ENCODE measurements around the gene PNP. TPM values are rescaled to one million over a fixed set of nuclear protein-coding genes. Genes with fewer than 3 reads are reported as not detected.
"Not testable (repeated sequence)": the region's sequence is repeated elsewhere in the genome, so short reads cannot be mapped to it uniquely, and the experiment has no call there.

The PNP gene
- total RNA-seq, 1 experiment from 2014 or later = 87.5 TPM

- no peak overlapping the region for H4K8ac ChIP-seq (replicated peaks; ENCODE audit: insufficient read length, low read depth, low read length)
- DNase-seq = no peak
- no peaks in the 10 kb centered on the region for H3K79me1 ChIP-seq (ENCODE audit: insufficient read depth, low read depth, low read length, poor library complexity, severe bottlenecking)
- Mint-ChIP-seq H3K27me3 (ENCODE audit: low read depth) (0 out of 2 replicates have a peak, but pooled peaks cover 1% of the 10 kb centered on the region), H3K4me3 (no peak overlapping the region), H3K4me1 (peaks cover 9 to 10% of the 10 kb centered on the region in 2 experiments), H3K36me3 (ENCODE audit: insufficient read depth in 1 of 3, low read depth in 3 of 3) (peaks cover 6 to 7% (median 6%) of the 10 kb centered on the region in 3 experiments; a peak in 3 of 7 replicates), H3K27ac (no peak overlapping the region), H3K9me3 (peaks cover 0 to 4% of the 10 kb centered on the region in 2 experiments; a peak in 2 of 5 replicates)
- no peaks in the 10 kb centered on the region for H4K20me1 ChIP-seq (ENCODE audit: control insufficient read depth, insufficient read depth, insufficient read length)
- H3K14ac ChIP-seq (ENCODE audit: insufficient read depth, low read length) = no peak overlapping the region
- no peak overlapping the region for H3K18ac ChIP-seq (ENCODE audit: insufficient read length, low read depth, low read length)
- no peak overlapping the region for H3T11ph ChIP-seq (ENCODE audit: low read length)
- H2AFZ ChIP-seq (ENCODE audit: low read length) = no peak overlapping the region
- no peak overlapping the region for H3K27ac ChIP-seq (ENCODE audit: insufficient read length, low read depth, low read length)
- no peaks in the 10 kb centered on the region; the same call in 1 of the 2 replicates for H3K79me2 ChIP-seq (ENCODE audit: insufficient read depth, low read length)
- H2BK15ac ChIP-seq (ENCODE audit: low read depth, low read length) = no peak overlapping the region
- H4K5ac ChIP-seq (ENCODE audit: insufficient read length, low read depth, low read length) = no peak overlapping the region
- no peak for TF ChIP-seq CTCF (conservative IDR thresholded peaks at IDR 0.05)
- H2AK5ac ChIP-seq (ENCODE audit: insufficient read length, low read length) = no peak overlapping the region
- H3K4me1 ChIP-seq (ENCODE audit: insufficient read depth, low read length) = no peaks in the 10 kb centered on the region
- no CpG with 5 or more reads among the region's 2 CpGs for WGBS (ENCODE audit: extremely low coverage, insufficient read length, low lambda C conversion rate)
- no peak overlapping the region for H3K4ac ChIP-seq (ENCODE audit: low read depth, low read length)
- H3K56ac ChIP-seq (ENCODE audit: insufficient read length, low read depth, low read length) = no peak overlapping the region
- H2BK20ac ChIP-seq (ENCODE audit: low read depth, low read length, poor library complexity, severe bottlenecking) = no peak overlapping the region
- no peak overlapping the region for H3K23ac ChIP-seq (ENCODE audit: insufficient read length, low read depth, low read length)
- no peaks in the 10 kb centered on the region for H3K9me3 ChIP-seq (ENCODE audit: control insufficient read depth, low read depth, low read length)
- no peaks in the 10 kb centered on the region for H3K23me2 ChIP-seq (ENCODE audit: insufficient read length, low read depth, low read length, poor library complexity, severe bottlenecking)
- H3K9ac ChIP-seq (ENCODE audit: extremely low read depth, insufficient read length, low read length) = no peak overlapping the region
- no peak overlapping the region for H2BK12ac ChIP-seq (ENCODE audit: insufficient read length, low read depth, low read length)
- no peak overlapping the region for H3K4me2 ChIP-seq (ENCODE audit: insufficient read depth, insufficient read length, low read length)
- no peak overlapping the region for H2BK120ac ChIP-seq (ENCODE audit: low read depth, low read length, poor library complexity, severe bottlenecking)
- H3K27me3 ChIP-seq (ENCODE audit: insufficient read depth, low read length) = no peaks in the 10 kb centered on the region
- no peak overlapping the region for H2BK5ac ChIP-seq (ENCODE audit: insufficient read length, low read length)
- H4K91ac ChIP-seq (ENCODE audit: insufficient read length, low read depth, low read length) = no peak overlapping the region
Observed at GRCh38 chr14:20441461-20441860, 27.7 kb upstream of the PNP start.

- peaks cover 6 to 27% (median 25%) of the 10 kb centered on the region in 3 experiments; a peak in 6 of 7 replicates for H3K36me3 Mint-ChIP-seq (ENCODE audit: insufficient read depth in 1 of 3, low read depth in 3 of 3)
- H3K4me1 Mint-ChIP-seq; H3K27me3 ChIP-seq (ENCODE audit: insufficient read depth, low read length); H2AK5ac ChIP-seq (ENCODE audit: insufficient read length, low read length); H2AFZ ChIP-seq (ENCODE audit: low read length); H3K4ac ChIP-seq (ENCODE audit: low read depth, low read length); DNase-seq; H3K27me3 Mint-ChIP-seq (ENCODE audit: low read depth); H4K5ac ChIP-seq (ENCODE audit: insufficient read length, low read depth, low read length); H4K20me1 ChIP-seq (ENCODE audit: control insufficient read depth, insufficient read depth, insufficient read length); H3K14ac ChIP-seq (ENCODE audit: insufficient read depth, low read length); H2BK120ac ChIP-seq (ENCODE audit: low read depth, low read length, poor library complexity, severe bottlenecking); H3K4me1 ChIP-seq (ENCODE audit: insufficient read depth, low read length); H3K27ac ChIP-seq (ENCODE audit: insufficient read length, low read depth, low read length); H3K23ac ChIP-seq (ENCODE audit: insufficient read length, low read depth, low read length); H4K8ac ChIP-seq (replicated peaks; ENCODE audit: insufficient read length, low read depth, low read length); H2BK12ac ChIP-seq (ENCODE audit: insufficient read length, low read depth, low read length); H3K4me3 Mint-ChIP-seq; H3K18ac ChIP-seq (ENCODE audit: insufficient read length, low read depth, low read length); H2BK20ac ChIP-seq (ENCODE audit: low read depth, low read length, poor library complexity, severe bottlenecking); H2BK15ac ChIP-seq (ENCODE audit: low read depth, low read length); H3K27ac Mint-ChIP-seq; H3K9me3 Mint-ChIP-seq; H3K56ac ChIP-seq (ENCODE audit: insufficient read length, low read depth, low read length); H3K79me1 ChIP-seq (ENCODE audit: insufficient read depth, low read depth, low read length, poor library complexity, severe bottlenecking); H3K9me3 ChIP-seq (ENCODE audit: control insufficient read depth, low read depth, low read length); H3K9ac ChIP-seq (ENCODE audit: extremely low read depth, insufficient read length, low read length); H3K4me2 ChIP-seq (ENCODE audit: insufficient read depth, insufficient read length, low read length); H3K79me2 ChIP-seq (ENCODE audit: insufficient read depth, low read length); H3K23me2 ChIP-seq (ENCODE audit: insufficient read length, low read depth, low read length, poor library complexity, severe bottlenecking); H2BK5ac ChIP-seq (ENCODE audit: insufficient read length, low read length); H3T11ph ChIP-seq (ENCODE audit: low read length); H4K91ac ChIP-seq (ENCODE audit: insufficient read length, low read depth, low read length): not testable (repeated sequence)
- no CpG with 5 or more reads among the region's 4 CpGs for WGBS (ENCODE audit: extremely low coverage, insufficient read length, low lambda C conversion rate)
Observed at GRCh38 chr14:20443650-20444049, 25.6 kb upstream of the PNP start.

Data from H9 (cell line).